Activated CD4-positive, alpha-beta T cell treated with anti-CD3 and anti-CD28 coated beads for 1 hour (primary cell): ENCODE measurements around the gene UBL4A.

Experiments
- DNase-seq: peaks from one replicate; pipeline ENCODE4 v3.0.0-alpha.2; 2020

Gene UBL4A

DNA sequence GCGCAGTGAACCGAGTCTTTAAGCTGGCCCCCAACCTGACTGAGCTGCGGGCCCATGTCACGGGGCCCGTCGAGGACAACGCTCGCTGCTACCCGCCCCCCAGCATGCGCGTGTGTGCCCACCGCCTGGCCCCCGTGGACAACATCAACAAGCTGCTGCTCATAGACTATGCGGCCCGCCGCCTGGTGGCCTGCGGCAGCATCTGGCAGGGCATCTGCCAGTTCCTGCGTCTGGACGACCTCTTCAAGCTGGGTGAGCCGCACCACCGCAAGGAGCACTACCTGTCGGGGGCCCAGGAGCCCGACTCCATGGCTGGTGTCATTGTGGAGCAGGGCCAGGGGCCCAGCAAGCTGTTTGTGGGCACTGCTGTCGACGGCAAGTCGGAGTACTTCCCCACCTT, 26.1 kb downstream of the UBL4A start:
- DNase-seq = no peak

DNA sequence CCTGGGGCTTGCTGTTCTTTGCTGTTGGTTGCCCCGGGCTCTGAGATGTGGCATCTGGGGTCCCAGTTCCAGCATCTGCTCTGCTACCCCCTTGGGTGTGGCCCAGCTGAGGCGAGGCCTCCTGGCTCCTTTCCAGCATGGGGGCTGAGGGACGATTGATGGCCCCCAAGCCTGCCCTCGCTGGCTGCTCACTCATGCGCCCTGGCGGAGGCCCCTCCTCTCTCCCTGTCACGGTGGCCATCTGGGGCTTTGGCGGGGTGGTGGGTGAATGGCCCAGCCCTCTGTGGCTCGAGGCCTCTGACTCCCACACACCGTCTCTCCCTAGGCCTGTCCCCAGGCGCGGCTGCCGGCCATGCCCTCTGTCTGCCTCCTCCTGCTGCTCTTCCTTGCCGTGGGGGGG, 26.6 kb downstream of the UBL4A start:
- DNase-seq = no peak

DNA sequence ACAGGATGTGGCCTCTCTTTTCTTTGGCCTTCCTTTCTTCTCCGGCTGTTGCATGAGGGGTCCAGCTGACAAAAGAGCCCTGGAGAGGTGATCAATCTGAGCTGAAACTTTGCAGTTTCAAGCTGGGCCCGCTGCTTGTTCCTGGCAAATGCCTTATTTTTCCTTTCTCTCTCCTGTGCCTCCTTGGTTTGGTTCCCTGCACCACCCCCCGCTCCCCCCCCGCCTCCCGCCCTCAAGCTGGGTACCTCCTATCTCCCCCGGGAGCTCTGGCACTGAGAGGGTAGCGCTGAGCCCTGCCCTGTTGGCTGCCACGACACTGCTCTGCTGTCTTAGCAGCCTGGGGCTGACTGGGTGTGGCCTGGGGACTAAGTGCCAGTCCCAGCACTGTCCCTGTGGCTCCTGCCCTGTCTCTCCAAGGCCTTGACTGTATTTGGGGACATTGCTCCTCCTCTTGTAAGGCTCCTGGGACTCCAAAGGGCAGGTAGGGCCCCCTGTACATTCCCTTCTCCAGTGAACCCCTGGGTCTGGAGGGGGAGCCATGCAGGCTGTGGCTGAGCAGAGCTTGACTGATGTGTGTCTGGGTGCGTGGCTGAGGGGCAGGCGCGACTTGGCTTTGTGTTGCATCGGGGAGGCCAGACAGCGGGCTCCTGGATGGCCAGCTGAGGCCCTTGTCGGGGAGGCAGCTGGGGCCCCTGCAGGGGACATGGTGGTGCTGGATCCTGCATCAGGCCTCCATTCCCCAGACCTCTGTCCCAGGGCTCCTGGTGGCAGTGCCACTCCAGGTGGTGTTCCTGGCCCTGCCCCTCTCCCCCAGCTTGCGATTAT, 27.2 kb downstream of the UBL4A start:
- DNase-seq = no peak

DNA sequence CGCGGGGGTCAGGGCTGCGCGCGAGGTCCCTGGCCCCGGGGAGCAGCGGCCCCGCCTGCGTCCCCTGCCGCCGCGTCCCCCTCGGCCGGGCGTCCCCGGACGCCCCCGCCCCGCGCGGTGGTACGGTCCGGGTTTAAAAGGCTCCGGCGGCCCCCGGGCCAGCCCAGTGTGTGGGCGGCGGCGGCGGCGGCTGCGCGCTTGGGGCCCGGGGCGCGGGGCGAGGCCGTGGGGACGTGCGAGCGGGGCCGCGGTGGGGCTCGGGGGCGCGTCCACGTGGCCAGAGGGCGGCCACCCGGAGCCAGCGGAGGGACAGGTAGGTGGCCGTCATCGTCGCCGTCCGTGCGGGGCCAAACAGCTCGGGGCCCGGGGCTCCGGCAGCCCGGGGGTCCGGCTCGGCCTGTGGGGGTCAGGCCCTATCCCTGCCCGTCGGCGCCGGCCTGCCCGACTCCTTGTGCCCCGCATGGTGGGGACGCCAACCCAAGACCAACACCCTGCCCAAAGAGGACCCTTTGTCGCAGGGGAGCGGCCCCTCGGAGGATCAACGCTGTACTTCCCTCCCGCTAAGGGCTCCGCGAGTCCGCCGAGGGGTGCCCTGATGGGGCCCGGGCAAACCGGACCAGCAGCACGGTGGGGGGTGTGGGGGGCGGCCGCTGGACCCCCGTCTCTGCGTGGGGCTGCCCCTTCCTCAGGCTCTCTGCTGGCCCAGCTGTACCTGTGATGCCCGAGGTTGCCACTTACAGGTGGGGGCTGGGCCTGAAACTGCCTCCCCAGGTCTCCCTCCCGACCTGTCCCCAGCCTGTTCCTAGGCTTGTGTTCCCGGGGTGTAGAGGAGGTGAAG, 28.1 kb downstream of the UBL4A start, which contains the start of gene PLXNA3:
PLXNA3 (plus strand) TSS at position 166 of the 838 bp plus-strand sequence. CDS start 1,903 bp downstream, outside the sequence.
- peak; percentile 60 for DNase-seq

DNA sequence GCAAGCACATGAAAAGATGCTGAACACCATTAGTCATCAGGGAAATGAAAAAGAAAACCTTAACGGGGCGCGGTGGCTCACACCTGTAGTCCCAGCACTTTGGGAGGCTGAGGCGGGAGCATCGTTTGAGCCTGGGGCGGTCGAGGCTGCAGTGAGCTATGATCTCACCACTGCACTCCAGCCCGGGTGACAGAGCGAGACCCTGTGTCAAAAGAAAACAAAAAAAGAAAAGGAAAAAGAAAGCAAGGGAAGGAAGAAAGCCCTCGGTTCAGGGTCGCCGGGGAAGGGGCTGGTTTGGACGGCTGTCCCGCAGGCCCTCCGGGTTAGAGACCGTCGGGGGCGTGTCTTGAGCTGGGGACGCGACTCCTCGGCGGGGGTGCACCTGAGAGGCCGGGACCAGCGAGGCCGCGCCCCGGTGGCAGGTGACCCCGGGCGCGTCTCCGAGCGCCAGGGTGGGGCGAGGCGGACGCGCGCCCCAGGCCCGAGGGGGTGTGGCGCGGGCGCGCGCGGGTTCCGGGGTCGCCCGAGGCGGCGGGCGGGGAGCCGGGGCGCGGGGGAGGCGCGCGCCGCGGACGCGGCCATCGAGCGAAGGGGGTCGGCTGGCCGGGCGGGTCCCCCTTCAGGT, 28.8 kb downstream of the UBL4A start:
- no peak for DNase-seq

DNA sequence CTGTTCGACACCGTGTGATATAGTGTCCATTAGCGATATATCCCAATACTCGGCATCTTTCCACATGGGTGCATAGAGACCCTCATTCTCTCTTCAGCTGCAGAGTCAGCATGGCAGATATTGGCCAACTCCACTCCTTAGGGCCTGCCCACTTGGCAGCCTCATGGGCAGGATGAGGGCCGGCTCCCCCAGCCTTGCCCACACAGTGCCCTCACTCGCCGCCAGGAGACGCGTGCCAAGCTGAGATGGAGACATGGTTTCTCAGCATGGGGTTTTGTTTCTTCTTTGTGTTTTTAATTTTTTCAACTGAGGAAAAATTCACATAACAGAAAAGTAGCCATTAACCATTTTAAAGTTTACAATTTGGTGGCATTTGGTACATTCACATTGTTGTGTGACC, 33.6 kb downstream of the UBL4A start:
- DNase-seq = no peak

DNA sequence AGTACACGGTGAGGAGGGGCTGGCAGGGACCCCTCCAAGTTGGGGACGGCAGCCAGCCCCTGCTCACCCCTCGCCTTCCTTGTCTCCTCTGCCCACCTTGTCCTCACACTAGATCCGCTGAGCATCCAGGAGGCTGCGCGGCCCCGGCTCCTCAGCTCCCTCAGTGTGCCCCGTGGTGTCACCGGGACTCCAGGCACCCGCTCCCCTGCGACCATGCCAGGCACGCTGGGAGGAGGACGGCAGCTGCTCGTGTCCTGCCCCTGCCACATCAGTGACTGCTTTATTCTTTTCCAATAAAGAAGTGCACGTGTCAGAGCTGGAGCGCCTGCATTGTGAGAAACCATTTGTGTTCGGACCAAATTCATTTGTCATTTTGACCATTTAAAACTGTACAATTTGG, 36.1 kb downstream of the UBL4A start:
- DNase-seq = no peak

DNA sequence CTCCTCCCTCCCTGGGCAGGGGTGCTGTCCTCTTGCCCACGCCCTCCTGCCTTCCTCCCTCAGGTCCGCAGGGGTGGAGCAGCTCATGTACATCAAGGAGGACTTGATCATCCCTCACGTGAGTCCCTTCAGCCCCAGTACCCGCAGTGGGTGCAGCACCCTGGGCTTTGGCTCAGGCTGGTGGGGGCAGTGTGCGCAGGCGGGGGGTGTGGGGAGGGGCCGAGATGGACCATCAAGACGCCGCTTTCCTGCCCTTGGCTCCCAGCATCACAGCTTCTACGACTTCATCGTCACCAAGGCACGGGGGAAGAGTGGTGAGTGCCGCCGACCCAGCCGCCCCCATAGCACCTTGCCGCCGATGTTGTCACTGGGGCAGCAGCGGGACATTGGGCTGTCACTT, 36.8 kb downstream of the UBL4A start:
- DNase-seq = no peak

DNA sequence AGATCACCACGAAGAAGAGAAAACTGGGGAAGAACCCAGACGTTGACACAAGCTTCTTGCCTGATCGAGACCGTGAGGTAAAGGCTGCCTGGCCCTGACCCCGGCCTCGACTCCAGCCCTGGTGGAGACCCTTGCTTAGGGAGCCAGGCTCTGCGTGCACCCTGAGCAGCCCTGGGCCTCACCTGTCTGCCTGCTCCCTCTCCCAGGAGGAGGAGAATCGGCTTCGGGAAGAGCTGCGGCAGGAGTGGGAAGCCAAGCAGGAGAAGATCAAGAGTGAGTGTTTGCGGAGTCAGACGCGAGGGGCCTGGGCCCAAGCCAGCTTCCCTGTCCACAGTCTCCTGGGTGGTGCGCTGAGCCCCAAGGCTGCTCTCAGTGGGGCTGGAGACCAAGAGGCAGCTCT, 37.9 kb downstream of the UBL4A start:
- DNase-seq = no peak

DNA sequence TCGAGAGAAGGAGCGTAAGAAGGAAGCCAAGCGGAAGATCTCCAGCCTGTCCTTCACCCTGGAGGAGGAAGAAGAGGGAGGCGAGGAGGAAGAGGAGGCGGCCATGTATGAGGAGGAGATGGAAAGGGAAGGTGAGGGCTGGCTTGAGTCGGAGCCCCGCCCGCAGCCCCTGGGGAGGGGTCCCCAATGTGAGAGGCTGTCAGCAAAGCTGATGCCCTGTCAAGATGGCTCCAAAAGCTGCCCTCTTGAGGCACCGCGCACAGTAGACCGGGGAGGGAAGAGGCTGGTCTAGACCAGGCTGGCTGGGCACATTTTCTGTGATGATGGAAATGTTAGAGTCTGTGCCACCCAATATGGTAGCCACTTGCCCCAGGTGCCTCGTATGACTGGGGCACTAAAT, 40.0 kb downstream of the UBL4A start:
- DNase-seq = no peak

DNA sequence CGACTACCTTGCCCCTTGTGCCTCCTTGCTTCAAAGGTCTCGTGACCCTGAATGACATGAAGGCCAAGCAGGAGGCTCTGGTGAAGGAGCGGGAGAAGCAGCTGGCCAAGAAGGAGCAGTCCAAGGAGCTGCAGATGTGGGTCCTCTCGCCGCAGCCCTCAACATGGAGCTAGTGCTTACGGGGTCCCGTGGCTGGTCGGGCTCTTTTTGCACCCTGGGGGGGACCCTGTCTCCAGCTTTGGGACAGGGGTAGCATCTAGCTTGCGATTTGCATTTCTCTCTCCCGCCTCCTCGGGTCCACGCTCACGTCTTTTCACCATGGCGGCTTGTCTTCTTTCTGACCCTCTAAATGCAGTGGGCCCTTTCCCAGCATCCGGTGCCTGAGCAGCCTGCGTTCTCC, 40.6 kb downstream of the UBL4A start:
- DNase-seq = no peak

DNA sequence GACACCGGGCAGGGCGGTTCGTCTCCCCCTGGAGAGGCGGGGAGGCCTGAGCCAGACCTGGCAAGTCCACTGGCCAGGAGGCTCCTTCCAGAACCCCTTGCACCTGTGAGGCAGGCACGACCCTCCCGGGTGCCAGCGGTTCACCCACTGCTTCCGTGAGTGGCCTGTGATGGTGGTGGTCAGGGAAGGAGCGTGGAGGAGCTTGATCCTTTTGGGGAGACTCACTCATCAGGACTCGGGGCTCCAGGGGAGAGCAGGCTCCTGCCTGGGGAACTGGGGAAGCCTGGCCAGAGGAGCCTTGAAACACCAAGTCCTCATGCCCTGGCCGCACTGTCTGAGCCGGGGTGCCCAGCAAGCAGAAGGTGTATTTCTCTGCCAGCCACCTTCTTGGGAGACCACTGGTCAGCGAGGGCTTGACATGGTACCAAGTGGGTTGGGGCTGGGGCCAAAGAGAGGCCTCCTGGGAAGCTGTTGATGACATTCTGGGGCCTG, 41.6 kb downstream of the UBL4A start:
- no peak for DNase-seq

DNA sequence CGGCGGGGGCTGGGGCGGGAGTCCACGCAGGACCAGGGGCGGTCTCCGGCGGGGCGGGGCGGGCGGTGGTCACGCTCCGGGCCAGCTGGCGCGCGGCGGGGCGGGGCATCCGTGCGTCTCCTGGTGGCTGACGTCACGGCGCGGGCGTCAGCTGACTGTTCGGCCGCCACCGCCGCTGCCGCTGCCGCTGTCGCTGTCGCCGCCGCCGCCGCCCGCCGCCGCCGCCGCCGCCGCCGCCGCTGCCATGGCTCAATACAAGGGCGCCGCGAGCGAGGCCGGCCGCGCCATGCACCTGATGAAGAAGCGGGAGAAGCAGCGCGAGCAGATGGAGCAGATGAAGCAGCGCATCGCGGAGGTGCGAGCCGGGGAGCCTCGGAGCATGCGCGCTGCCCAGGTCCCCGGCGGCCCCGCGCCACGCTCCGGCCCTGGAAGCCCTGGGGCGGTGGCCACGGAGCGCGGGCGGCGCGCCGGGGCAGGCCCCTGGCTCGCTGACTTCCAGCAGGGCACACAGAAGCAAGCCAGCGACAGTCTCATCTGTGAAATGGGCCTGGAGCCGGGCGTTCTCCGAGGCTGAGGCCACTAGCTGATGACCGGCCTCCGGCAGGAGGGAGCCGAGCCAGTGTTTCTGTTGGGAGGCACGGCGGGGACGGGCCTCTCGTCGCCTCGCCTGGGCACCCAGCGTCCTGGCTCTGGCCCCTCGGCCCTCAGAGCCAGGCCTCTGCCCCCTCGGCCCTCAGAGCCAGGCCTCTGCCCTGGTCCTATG, 42.2 kb downstream of the UBL4A start, which contains the start of gene FAM50A:
FAM50A (plus strand) TSS at position 150 of the 763 bp plus-strand sequence; CDS start at position 245, 95 bp downstream.
- peak; percentile 39 for DNase-seq

DNA sequence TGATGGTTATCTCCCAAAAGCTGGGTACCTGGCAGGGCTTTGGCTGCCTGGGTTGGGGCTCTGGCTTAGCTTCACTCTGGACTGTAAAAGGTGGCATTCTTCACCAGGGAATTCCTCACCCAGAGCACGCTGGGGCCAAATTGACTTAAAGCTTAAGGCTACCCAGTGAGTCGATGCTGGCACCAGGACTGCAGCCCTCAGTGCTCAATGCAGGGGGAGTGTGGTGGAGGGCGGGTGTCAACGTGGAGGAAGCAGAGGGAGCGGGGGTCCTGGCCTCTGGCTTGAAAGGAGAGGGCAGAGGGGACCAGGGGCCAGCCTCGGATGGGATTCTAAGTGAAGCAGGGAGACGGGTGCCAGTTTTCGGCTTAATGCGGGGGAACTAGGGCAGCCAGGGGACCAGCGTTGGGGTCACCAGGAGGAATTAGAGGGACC, 42.9 kb downstream of the UBL4A start:
- DNase-seq = no peak

DNA sequence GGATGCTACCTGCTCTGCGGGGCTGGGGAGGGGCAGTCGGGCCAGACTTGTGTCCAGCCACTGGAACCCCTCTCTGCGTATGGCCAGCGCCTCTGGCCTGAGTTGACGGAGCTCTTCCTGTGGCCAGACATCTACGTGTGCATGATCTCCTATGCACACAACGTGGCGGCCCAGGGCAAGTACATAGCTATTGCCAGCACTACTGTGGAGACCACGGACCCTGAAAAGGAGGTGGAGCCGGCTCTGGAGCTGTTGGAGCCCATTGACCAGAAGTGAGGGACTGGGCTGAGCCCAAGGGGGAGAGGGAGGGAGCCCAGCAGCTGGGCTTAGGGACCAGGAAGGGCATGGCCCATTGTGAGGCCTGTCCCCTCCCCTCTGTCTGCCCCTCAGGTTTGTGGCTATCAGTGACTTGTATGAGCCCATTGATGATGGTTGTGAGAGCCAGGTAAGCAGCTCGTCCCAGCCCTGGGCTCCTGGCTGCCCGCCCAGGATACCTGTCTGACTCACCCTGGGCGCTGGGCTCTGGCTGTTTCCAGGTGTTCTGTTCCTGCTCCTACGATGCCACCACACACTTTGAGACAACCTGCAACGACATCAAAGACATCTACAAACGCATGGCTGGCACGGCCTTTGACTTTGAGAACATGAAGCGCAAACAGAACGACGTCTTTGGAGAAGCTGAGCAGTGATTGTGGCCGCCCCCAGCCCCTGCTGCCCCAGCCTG, 44.3 kb downstream of the UBL4A start:
- no peak for DNase-seq

DNA sequence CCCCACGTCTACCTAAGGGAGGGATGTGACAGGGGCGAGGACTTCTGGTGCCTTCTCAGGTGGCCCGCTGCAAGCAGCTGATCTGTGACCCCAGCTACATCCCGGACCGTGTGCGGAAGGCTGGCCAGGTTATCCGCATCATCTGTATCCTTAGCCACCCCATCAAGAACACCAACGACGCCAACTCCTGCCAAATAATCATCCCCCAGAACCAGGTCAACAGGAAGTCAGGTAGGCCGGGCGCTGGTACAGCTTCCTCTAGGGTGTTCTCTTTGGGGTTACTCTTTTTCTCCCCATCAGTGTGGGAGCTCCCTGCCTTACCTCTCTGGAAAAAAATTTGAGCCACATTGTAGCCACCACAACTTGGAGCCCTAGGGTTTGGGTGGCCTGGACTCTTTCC, 44.9 kb downstream of the UBL4A start:
- no peak for DNase-seq

DNA sequence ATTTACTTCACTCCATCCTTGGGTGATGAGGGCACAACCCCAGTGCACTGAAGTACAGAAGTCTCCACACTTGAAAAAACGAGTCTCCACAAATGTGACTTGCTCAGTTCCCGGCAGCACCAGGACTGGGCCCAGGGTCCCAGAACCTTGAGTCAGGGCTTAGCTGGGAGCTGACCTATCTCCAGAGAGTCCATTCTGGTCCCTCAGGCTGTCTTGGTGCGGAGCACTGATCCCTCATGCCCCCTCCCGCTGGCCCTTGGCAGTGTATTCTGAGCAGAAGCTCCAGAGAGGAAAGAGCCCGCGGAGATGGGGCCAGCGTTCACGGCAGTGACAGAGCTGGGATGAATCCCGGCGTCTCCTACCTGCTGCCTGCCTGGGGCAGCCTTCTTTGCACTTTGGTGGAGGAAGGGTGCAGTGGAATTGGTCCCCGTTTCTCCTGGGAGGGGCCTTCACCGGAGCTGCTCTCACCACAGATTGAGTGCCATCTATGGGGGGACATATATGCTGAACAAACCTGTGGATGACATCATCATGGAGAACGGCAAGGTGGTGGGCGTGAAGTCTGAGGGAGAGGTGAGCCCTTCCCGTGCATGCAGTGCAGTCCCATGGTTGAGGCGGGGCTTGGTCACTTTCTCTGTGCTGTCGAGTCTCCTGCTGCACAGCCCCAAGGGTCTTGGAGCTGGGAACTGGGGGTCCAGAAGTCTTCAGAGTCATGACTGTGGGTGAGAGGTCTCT, 45.6 kb downstream of the UBL4A start:
- DNase-seq = no peak

DNA sequence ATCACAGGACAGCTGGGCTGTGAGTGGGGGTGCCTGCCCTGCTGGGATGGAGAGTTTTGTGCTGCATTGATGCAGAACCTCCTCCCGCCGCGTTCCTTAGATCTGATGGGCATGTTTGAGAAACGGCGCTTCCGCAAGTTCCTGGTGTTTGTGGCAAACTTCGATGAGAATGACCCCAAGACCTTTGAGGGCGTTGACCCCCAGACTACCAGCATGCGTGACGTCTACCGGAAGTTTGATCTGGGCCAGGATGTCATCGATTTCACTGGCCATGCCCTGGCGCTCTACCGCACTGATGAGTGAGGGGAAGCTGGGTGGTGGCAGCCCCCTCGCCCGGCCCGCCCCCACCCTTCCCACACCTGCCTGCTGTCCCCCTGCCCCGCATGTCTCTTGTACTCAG, 46.6 kb downstream of the UBL4A start:
- DNase-seq = no peak

DNA sequence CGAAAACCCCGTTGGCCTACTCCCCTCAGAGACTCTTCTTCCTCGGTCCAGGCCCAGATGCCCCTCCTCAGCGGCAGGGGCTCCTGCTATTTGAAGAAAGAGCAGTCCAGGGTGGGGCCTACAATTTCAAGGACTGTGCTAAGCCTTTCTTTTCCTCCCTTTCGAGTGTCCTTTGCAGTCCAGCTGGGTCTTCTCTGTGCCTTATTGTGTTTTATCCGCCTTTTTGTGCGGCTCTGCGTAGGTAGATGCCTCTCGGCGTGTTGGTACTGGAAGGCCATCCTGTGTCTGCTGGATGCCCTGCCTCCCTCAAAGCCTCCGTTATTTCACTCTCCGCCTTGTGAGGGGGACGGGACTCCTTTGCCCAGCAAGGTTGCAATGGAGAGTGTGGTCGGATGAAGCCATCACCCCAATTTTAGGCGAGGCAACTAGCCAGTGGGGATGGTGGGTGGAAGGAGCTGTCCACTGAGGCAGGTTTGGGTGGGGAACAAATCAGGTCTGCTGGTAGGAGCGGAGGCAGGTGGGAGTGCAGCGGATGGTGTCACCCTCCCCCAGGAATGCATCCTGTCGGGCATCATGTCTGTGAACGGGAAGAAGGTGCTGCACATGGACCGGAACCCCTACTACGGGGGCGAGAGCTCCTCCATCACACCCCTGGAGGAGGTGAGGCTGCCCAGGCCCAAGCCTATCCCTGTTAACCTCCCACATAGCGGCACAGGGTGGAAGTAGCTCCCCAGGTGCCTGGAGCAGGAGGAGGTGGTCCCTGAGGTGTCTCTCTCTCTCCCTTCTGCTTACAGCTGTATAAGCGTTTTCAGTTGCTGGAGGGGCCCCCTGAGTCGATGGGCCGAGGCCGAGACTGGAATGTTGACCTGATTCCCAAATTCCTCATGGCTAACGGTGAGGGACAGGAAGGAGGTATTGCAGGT, 48.2 kb downstream of the UBL4A start:
- no peak for DNase-seq
